ENCODE data around the gene YJU2. TPM values are rescaled to one million over a fixed set of nuclear protein-coding genes. Genes with fewer than 3 reads are reported as not detected.

Gene YJU2
- total RNA-seq, 3 donors from 2014 or later (not counting 1 experiment from before 2014, with no cell fraction given), result 37.7 to 39.5 (median 38.5) TPM

- Histone ChIP-seq H3K4me1 (ENCODE audit: control insufficient read depth, insufficient read depth, low read length) (peaks cover 12% of the 10 kb centered on the region), H3K27ac (ENCODE audit: low read length) (no peak overlapping the region), H3K4me3 (ENCODE audit: low read length) (no peak overlapping the region), H3K9me3 (ENCODE audit: control insufficient read depth, insufficient read depth, low read length) (no peaks in the 10 kb centered on the region), H3K27me3 (ENCODE audit: control insufficient read depth, insufficient read depth, low read length) (no peaks in the 10 kb centered on the region), H3K36me3 (ENCODE audit: control insufficient read depth, insufficient read depth, low read length) (no peaks in the 10 kb centered on the region)
- ATAC-seq, result no peak
- H3K4me1 Mint-ChIP-seq, result peaks cover 11 to 18% of the 10 kb centered on the region in 2 donors
- intact Hi-C loops (cut with micrococcal nuclease), result no loop called here
- WGBS (ENCODE audit: insufficient coverage), result 91% methylated on average over 15 of the region's 15 CpGs
- H3K4me3 Mint-ChIP-seq, result no peak overlapping the region
- no peaks in the 10 kb centered on the region for H3K36me3 Mint-ChIP-seq
- H3K9me3 Mint-ChIP-seq, result no peaks in the 10 kb centered on the region
- no peak for TF ChIP-seq CTCF (IDR thresholded peaks at IDR 0.05)
- DNase-seq, result no peak
- H3K27me3 Mint-ChIP-seq (ENCODE audit: low read depth in 2 of 2), result peaks cover 0 to 4% of the 10 kb centered on the region in 2 donors
- no peak overlapping the region for H3K27ac Mint-ChIP-seq
These were observed 36.6 kb upstream of the YJU2 start for GRCh38 chr19:4210166-4210731.

GRCh38 chr19:4213116-4213515, 33.8 kb upstream of the YJU2 start:
- ATAC-seq (no peak), DNase-seq (no peak)
- no peaks in the 10 kb centered on the region for H3K9me3 Mint-ChIP-seq
- Histone ChIP-seq H3K4me3 (ENCODE audit: low read length) (no peak overlapping the region), H3K4me1 (ENCODE audit: control insufficient read depth, insufficient read depth, low read length) (peaks cover 12% of the 10 kb centered on the region), H3K27ac (ENCODE audit: low read length) (no peak overlapping the region), H3K9me3 (ENCODE audit: control insufficient read depth, insufficient read depth, low read length) (peaks cover 7% of the 10 kb centered on the region), H3K36me3 (ENCODE audit: control insufficient read depth, insufficient read depth, low read length) (no peaks in the 10 kb centered on the region), H3K27me3 (ENCODE audit: control insufficient read depth, insufficient read depth, low read length) (no peaks in the 10 kb centered on the region)
- intact Hi-C loops (cut with micrococcal nuclease), result no loop called here
- no peak overlapping the region for H3K27ac Mint-ChIP-seq
- H3K36me3 Mint-ChIP-seq, result no peaks in the 10 kb centered on the region
- TF ChIP-seq CTCF (IDR thresholded peaks at IDR 0.05), result no peak
- H3K4me1 Mint-ChIP-seq, result peaks cover 11 to 18% of the 10 kb centered on the region in 2 donors
- H3K4me3 Mint-ChIP-seq, result no peak overlapping the region
- WGBS (ENCODE audit: insufficient coverage), result 64% methylated on average over 3 of the region's 3 CpGs
- H3K27me3 Mint-ChIP-seq (ENCODE audit: low read depth in 2 of 2), result peaks cover 0 to 4% of the 10 kb centered on the region in 2 donors

- intact Hi-C loops (cut with micrococcal nuclease), result no loop called here
- no peak for TF ChIP-seq CTCF (IDR thresholded peaks at IDR 0.05)
- Histone ChIP-seq H3K4me3 (ENCODE audit: low read length) (no peak overlapping the region), H3K36me3 (ENCODE audit: control insufficient read depth, insufficient read depth, low read length) (no peaks in the 10 kb centered on the region), H3K27me3 (ENCODE audit: control insufficient read depth, insufficient read depth, low read length) (no peaks in the 10 kb centered on the region), H3K27ac (ENCODE audit: low read length) (no peak overlapping the region), H3K9me3 (ENCODE audit: control insufficient read depth, insufficient read depth, low read length) (peaks cover 7% of the 10 kb centered on the region), H3K4me1 (ENCODE audit: control insufficient read depth, insufficient read depth, low read length) (peaks cover 12% of the 10 kb centered on the region)
- DNase-seq, result no peak
- peaks cover 11 to 15% of the 10 kb centered on the region in 2 donors for H3K4me1 Mint-ChIP-seq
- no peak overlapping the region for H3K27ac Mint-ChIP-seq
- no peak for ATAC-seq
- no peaks in the 10 kb centered on the region for H3K9me3 Mint-ChIP-seq
- no peaks in the 10 kb centered on the region for H3K36me3 Mint-ChIP-seq
- no peak overlapping the region for H3K4me3 Mint-ChIP-seq
- WGBS (ENCODE audit: insufficient coverage), result 84% methylated on average over 7 of the region's 10 CpGs
- peaks cover 0 to 4% of the 10 kb centered on the region in 2 donors for H3K27me3 Mint-ChIP-seq (ENCODE audit: low read depth in 2 of 2)
These were observed 31.1 kb upstream of the YJU2 start for GRCh38 chr19:4215807-4216206.

- 92% methylated on average over 6 of the region's 6 CpGs for WGBS (ENCODE audit: insufficient coverage)
- no peak for ATAC-seq
- Mint-ChIP-seq H3K36me3 (no peaks in the 10 kb centered on the region), H3K9me3 (no peaks in the 10 kb centered on the region), H3K27me3 (ENCODE audit: low read depth in 2 of 2) (peaks cover 0 to 4% of the 10 kb centered on the region in 2 donors), H3K4me1 (peaks cover 11 to 15% of the 10 kb centered on the region in 2 donors), H3K4me3 (no peak overlapping the region), H3K27ac (no peak overlapping the region)
- H3K36me3 ChIP-seq (ENCODE audit: control insufficient read depth, insufficient read depth, low read length), result no peaks in the 10 kb centered on the region
- no peak overlapping the region for H3K4me3 ChIP-seq (ENCODE audit: low read length)
- intact Hi-C loops (cut with micrococcal nuclease), result no loop called here
- no peak overlapping the region for H3K27ac ChIP-seq (ENCODE audit: low read length)
- H3K9me3 ChIP-seq (ENCODE audit: control insufficient read depth, insufficient read depth, low read length), result peaks cover 7% of the 10 kb centered on the region
- TF ChIP-seq CTCF (IDR thresholded peaks at IDR 0.05), result no peak
- H3K4me1 ChIP-seq (ENCODE audit: control insufficient read depth, insufficient read depth, low read length), result peaks cover 12% of the 10 kb centered on the region
- DNase-seq, result no peak
- H3K27me3 ChIP-seq (ENCODE audit: control insufficient read depth, insufficient read depth, low read length), result no peaks in the 10 kb centered on the region
These were observed 30.0 kb upstream of the YJU2 start for GRCh38 chr19:4216846-4217245.
